SK-N-SH (cell line): Measurements from ENCODE around the gene KRT80. TPM values are rescaled to one million over a fixed set of nuclear protein-coding genes. Genes with fewer than 3 reads are reported as not detected.

ENCODE experiments used
- CTCF ChIA-PET: fragments of 300-600, 350-600 bp; formaldehyde crosslinking; extraction: SDS; loops from one replicate; lab custom pipeline; 2021; lab: Yijun Ruan, JAX
- POLR2A ChIA-PET: fragments of 350-600 bp; sonication (Branson Sonifier 250); formaldehyde crosslinking; extraction: SDS; loops from one replicate; lab custom pipeline; 2020; ENCODE audit warnings: antibody characterized with exemption, inconsistent platforms; lab: Yijun Ruan, JAX
- DNase-seq: peaks from one replicate; pipeline ENCODE4 v3.0.0; 2012
- H2AFZ ChIP-seq: fragments of 200-600 bp; sonication (generic); 2 replicates; pipeline ENCODE4 v1.8.1; 2016; ENCODE audit warnings: antibody characterized with exemption, mild to moderate bottlenecking, low read depth
- H3F3A ChIP-seq: fragments of 200-600 bp; sonication (generic); replicated peaks from 2 replicates; pipeline ENCODE3; 2016; ENCODE audit warnings: antibody characterized with exemption, mild to moderate bottlenecking; ENCODE audit not compliant: insufficient read depth
- H3K27ac ChIP-seq, 2 experiments: fragments of 200-500 bp in 1 of 2; fragments of 200-600 bp in 1 of 2; sonication (Bioruptor generic) in 1 of 2; sonication (generic), shearing (Covaris generic) in 1 of 2; 2 replicates each; pipeline versions ENCODE4 v1.5.1 to v1.6.1; 2014 to 2016; ENCODE audit warnings: low read depth in 2 of 2, inconsistent platforms in 1 of 2, low read length in 1 of 2, mild to moderate bottlenecking in 1 of 2, mixed read lengths in 1 of 2
- H3K27me3 ChIP-seq: fragments of 200-600 bp; sonication (generic), shearing (Covaris generic); 2 replicates; pipeline ENCODE4 v1.6.1; 2016; ENCODE audit warnings: mixed run types; ENCODE audit not compliant: insufficient read depth
- H3K36me3 ChIP-seq, 2 experiments: fragments of 200-500 bp in 1 of 2; fragments of 200-600 bp in 1 of 2; sonication (Bioruptor generic) in 1 of 2; sonication (generic) in 1 of 2; replicated peaks in 1 of 2; 2 replicates each; pipeline versions ENCODE3 to v1.5.1; 2014 to 2016; ENCODE audit warnings: low read length in 1 of 2, mild to moderate bottlenecking in 1 of 2; ENCODE audit not compliant: insufficient read depth in 2 of 2, control insufficient read depth in 1 of 2
- H3K4me1 ChIP-seq, 2 experiments: fragments of 200-500 bp in 1 of 2; fragments of 200-600 bp in 1 of 2; sonication (Bioruptor generic) in 1 of 2; sonication (generic), shearing (Covaris generic) in 1 of 2; 2 replicates each; pipeline versions ENCODE4 v1.5.1 to v1.6.1; 2014 to 2016; ENCODE audit warnings: low read depth in 1 of 2, low read length in 1 of 2, mixed run types in 1 of 2; ENCODE audit not compliant: insufficient read depth in 2 of 2, control insufficient read depth in 1 of 2
- H3K4me2 ChIP-seq: fragments of 200-600 bp; sonication (generic), shearing (Covaris generic); 2 replicates; pipeline ENCODE4 v1.6.1; 2017; ENCODE audit warnings: mixed run types
- H3K4me3 ChIP-seq, 2 experiments: fragments of 200-500 bp in 1 of 2; fragments of 200-600 bp in 1 of 2; sonication (Bioruptor generic) in 1 of 2; sonication (generic), shearing (Covaris generic) in 1 of 2; 2 replicates each; pipeline versions ENCODE4 v1.5.1 to v1.8.1; 2014 to 2016; ENCODE audit warnings: low read depth in 2 of 2, inconsistent platforms in 1 of 2, low read length in 1 of 2, mild to moderate bottlenecking in 1 of 2, mixed read lengths in 1 of 2, moderate library complexity in 1 of 2
- H3K79me2 ChIP-seq: fragments of 200-600 bp; sonication (generic); 2 replicates; pipeline ENCODE4 v1.8.1; 2017; ENCODE audit warnings: mild to moderate bottlenecking; ENCODE audit not compliant: insufficient read depth
- H3K9ac ChIP-seq: fragments of 200-600 bp; sonication (generic); 2 replicates; pipeline ENCODE4 v1.6.1; 2017; ENCODE audit warnings: mixed run types
- H3K9me2 ChIP-seq: fragments of 200-600 bp; sonication (generic); 2 replicates; pipeline ENCODE4 v1.6.1; 2017; ENCODE audit warnings: mixed run types
- H3K9me3 ChIP-seq: fragments of 200-600 bp; sonication (generic); 2 replicates; pipeline ENCODE4 v1.6.1; 2017; ENCODE audit warnings: mixed run types, mild to moderate bottlenecking, moderate library complexity
- H4K20me1 ChIP-seq: fragments of 200-600 bp; sonication (generic); 2 replicates; pipeline ENCODE4 v1.6.1; 2017; ENCODE audit warnings: mild to moderate bottlenecking, mixed run types; ENCODE audit not compliant: insufficient read depth
- CTCF ChIP-seq: fragments of 200-600 bp; sonication (generic); IDR thresholded peaks from 2 replicates; pipeline ENCODE4 v1.6.1; 2017; ENCODE audit warnings: antibody characterized with exemption, mild to moderate bottlenecking, moderate library complexity
- ELF1 ChIP-seq: IDR thresholded peaks from 2 replicates; pipeline ENCODE4 v1.4.0; 2012
- EP300 ChIP-seq, 2 experiments: IDR thresholded peaks; 2 replicates each; pipeline versions ENCODE4 v1.4.0 to v1.6.1; 2012; ENCODE audit warnings: borderline replicate concordance in 1 of 2, low read depth in 1 of 2, low read length in 1 of 2
- FOSL2 ChIP-seq: IDR thresholded peaks from 2 replicates; pipeline ENCODE4 v1.4.0; 2012; ENCODE audit warnings: low read depth, mild to moderate bottlenecking, moderate library complexity, borderline replicate concordance
- FOXJ3 ChIP-seq: sonication (generic); formaldehyde crosslinking; IDR thresholded peaks from 2 replicates; pipeline ENCODE4 v1.5.1; 2020; ENCODE audit warnings: mild to moderate bottlenecking, missing genetic modification reagents
- FOXM1 ChIP-seq: IDR thresholded peaks from 2 replicates; pipeline ENCODE4 v1.4.0; 2012; ENCODE audit warnings: low read depth, mild to moderate bottlenecking
- GATA2 ChIP-seq: sonication (generic); formaldehyde crosslinking; IDR thresholded peaks from 2 replicates; pipeline ENCODE4 v1.5.0; 2020; ENCODE audit warnings: mild to moderate bottlenecking, missing genetic modification reagents
- JUND ChIP-seq: IDR thresholded peaks from 2 replicates; pipeline ENCODE4 v1.4.0; 2012
- MAX ChIP-seq: IDR thresholded peaks from 2 replicates; pipeline ENCODE4 v1.4.0; 2012; ENCODE audit warnings: low read depth
- MEF2A ChIP-seq: IDR thresholded peaks from 2 replicates; pipeline ENCODE4 v1.4.0; 2012; ENCODE audit warnings: low read depth, borderline replicate concordance
- NFIC ChIP-seq: IDR thresholded peaks from 2 replicates; pipeline ENCODE4 v1.4.0; 2012; ENCODE audit warnings: borderline replicate concordance
- POLR2AphosphoS5 ChIP-seq: IDR thresholded peaks from 2 replicates; pipeline ENCODE4 v1.6.1; 2012; ENCODE audit warnings: low read depth, low read length
- RCOR1 ChIP-seq: fragments of 150-350 bp; IDR thresholded peaks from 2 replicates; pipeline ENCODE4 v1.6.1; 2017; ENCODE audit warnings: antibody characterized with exemption, low read length
- RFX5 ChIP-seq: IDR thresholded peaks from 2 replicates; pipeline ENCODE4 v1.6.1; 2012; ENCODE audit warnings: mild to moderate bottlenecking, improper control_type of control experiment, low read length
- RXRA ChIP-seq: IDR thresholded peaks from 2 replicates; pipeline ENCODE4 v1.4.0; 2012; ENCODE audit warnings: low read depth, mild to moderate bottlenecking, borderline replicate concordance
- TCF12 ChIP-seq: IDR thresholded peaks from 2 replicates; pipeline ENCODE4 v1.4.0; 2012
- YY1 ChIP-seq: IDR thresholded peaks from 2 replicates; pipeline ENCODE4 v1.4.0; 2012; ENCODE audit warnings: low read depth, mild to moderate bottlenecking
- WGBS: methylation state at CpG from one replicate; pipeline ENCODE4 v1.1.6; 2017; ENCODE audit warnings: low lambda C conversion rate; 5-methylcytosine and 5-hydroxymethylcytosine counted together
- polyA plus RNA-seq, 3 experiments: library from polyadenylated mRNA; depleted of rRNA; stranded (reverse); fragments of >200 nt; gene quantifications; 2 replicates each; pipeline ENCODE4 v1.2.3, GENCODE V29; 2012
- TF ChIP-seq, protein P1 (sequence below): IDR thresholded peaks from 2 replicates; pipeline ENCODE4 v1.4.0; 2012; ENCODE audit warnings: low read depth, borderline replicate concordance
- TF ChIP-seq, protein P2 (sequence below): fragments of 150-350 bp; IDR thresholded peaks from 2 replicates; pipeline ENCODE4 v1.6.1; 2017; ENCODE audit warnings: antibody characterized with exemption, low read length, low read depth, borderline replicate concordance

Gene KRT80
- polyA plus RNA-seq, 1 of the 3 experiments (the other 2 are of a cell fraction): 14.9 TPM

- Histone ChIP-seq H3K9ac (no peak overlapping the region), H3K27ac (no peak overlapping the region), H3K9me3 (peaks cover 4% of the 10 kb centered on the region; the same call in 1 of the 2 replicates), H3K4me1 (peaks cover 0 to 19% of the 10 kb centered on the region in 2 experiments; a peak in 3 of 4 replicates), H3F3A (peaks cover 42% of the 10 kb centered on the region), H3K4me2 (no peak overlapping the region), H3K27me3 (no peaks in the 10 kb centered on the region), H3K9me2 (no peaks in the 10 kb centered on the region), H3K79me2 (no peaks in the 10 kb centered on the region), H4K20me1 (no peaks in the 10 kb centered on the region), H2AFZ (no peak overlapping the region), H3K36me3 (no peaks in the 10 kb centered on the region), H3K4me3 (no peak overlapping the region)
- DNase-seq: no peak
- WGBS: 76% methylated on average over 5 of the region's 5 CpGs
- ChIA-PET POLR2A (no interaction called here), CTCF (interaction anchor here (1.2 to 4.0 kb wide), 4 partner anchors 14 to 100 kb away, joined by 3 to 14 read pairs (median 5); no protein-coding TSS in a partner anchor)
- TF ChIP-seq RXRA (no peak), JUND (no peak)
Measured at GRCh38 chr12:52227606-52228166, 35.9 kb upstream of the KRT80 start.

- peaks cover 47% of the 10 kb centered on the region for H3F3A ChIP-seq
- H3K9ac ChIP-seq: no peak overlapping the region
- no peak overlapping the region for H3K27ac ChIP-seq
- H3K4me2 ChIP-seq: no peak overlapping the region
- no peak for TF ChIP-seq JUND
- TF ChIP-seq POLR2AphosphoS5: no peak
- no peak for TF ChIP-seq EP300 (IDR thresholded peaks at IDR 0.05; ENCODE audit: borderline replicate concordance in 1 of 2, low read depth in 1 of 2, low read length in 1 of 2)
- no peak for TF ChIP-seq RFX5
- TF ChIP-seq ELF1: no peak
- TF ChIP-seq MAX: no peak
- TF ChIP-seq, protein P1, sequence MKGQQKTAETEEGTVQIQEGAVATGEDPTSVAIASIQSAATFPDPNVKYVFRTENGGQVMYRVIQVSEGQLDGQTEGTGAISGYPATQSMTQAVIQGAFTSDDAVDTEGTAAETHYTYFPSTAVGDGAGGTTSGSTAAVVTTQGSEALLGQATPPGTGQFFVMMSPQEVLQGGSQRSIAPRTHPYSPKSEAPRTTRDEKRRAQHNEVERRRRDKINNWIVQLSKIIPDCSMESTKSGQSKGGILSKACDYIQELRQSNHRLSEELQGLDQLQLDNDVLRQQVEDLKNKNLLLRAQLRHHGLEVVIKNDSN: no peak
- no peak for TF ChIP-seq GATA2 (CRISPR knock-in tag)
- no peak for TF ChIP-seq FOSL2
- TF ChIP-seq YY1: no peak
- TF ChIP-seq RCOR1: no peak
- no peak for TF ChIP-seq TCF12
- TF ChIP-seq MEF2A: no peak
- TF ChIP-seq FOXM1: no peak
- TF ChIP-seq, protein P2, sequence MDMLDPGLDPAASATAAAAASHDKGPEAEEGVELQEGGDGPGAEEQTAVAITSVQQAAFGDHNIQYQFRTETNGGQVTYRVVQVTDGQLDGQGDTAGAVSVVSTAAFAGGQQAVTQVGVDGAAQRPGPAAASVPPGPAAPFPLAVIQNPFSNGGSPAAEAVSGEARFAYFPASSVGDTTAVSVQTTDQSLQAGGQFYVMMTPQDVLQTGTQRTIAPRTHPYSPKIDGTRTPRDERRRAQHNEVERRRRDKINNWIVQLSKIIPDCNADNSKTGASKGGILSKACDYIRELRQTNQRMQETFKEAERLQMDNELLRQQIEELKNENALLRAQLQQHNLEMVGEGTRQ: no peak
- no peak for TF ChIP-seq FOXJ3 (CRISPR knock-in tag)
- TF ChIP-seq CTCF: no peak
- no peak for TF ChIP-seq NFIC
- CTCF ChIA-PET: interaction anchor here (1.2 to 4.0 kb wide), 5 partner anchors 11 to 101 kb away, joined by 3 to 14 read pairs (median 6); no protein-coding TSS in a partner anchor
- POLR2A ChIA-PET: no interaction called here
- 67% methylated on average over 4 of the region's 4 CpGs for WGBS
- no peaks in the 10 kb centered on the region for H3K9me2 ChIP-seq
- H3K9me3 ChIP-seq: peaks cover 4% of the 10 kb centered on the region; the same call in 1 of the 2 replicates
- H3K36me3 ChIP-seq: no peaks in the 10 kb centered on the region
- no peaks in the 10 kb centered on the region for H4K20me1 ChIP-seq
- H2AFZ ChIP-seq: no peak overlapping the region
- H3K27me3 ChIP-seq: no peaks in the 10 kb centered on the region
- H3K4me1 ChIP-seq: peaks cover 0 to 19% of the 10 kb centered on the region in 2 experiments; a peak in 3 of 4 replicates
- H3K4me3 ChIP-seq: no peak overlapping the region
- DNase-seq: no peak
- H3K79me2 ChIP-seq: no peaks in the 10 kb centered on the region
Measured at GRCh38 chr12:52226446-52226845, 34.6 kb upstream of the KRT80 start.
